Adrenal gland (tissue), 12 donors: ENCODE results near the gene RASIP1. TPM values are rescaled to one million over a fixed set of nuclear protein-coding genes. Genes with fewer than 3 reads are reported as not detected.

Experiments
- DNase-seq, 7 donors: peaks; one replicate each; pipeline ENCODE4 v3.0.0-alpha.2; 2019 to 2020
- H3K27ac ChIP-seq, 5 donors: fragments of 200-600 bp; sonication (generic) in 4 of 5; 1 replicate in 3 of 5; 2 replicates in 2 of 5; pipeline versions ENCODE4 v1.5.1 to v1.8.0; 2016 to 2020; ENCODE audit warnings: mild to moderate bottlenecking in 1 of 5
- H3K27me3 ChIP-seq: fragments of 200-600 bp; 2 replicates; pipeline ENCODE4 v1.8.0; 2021
- H3K36me3 ChIP-seq, 2 donors: fragments of 200-600 bp; replicated peaks in 1 of 2; 1 replicate in 1 of 2; 2 replicates in 1 of 2; pipeline versions ENCODE4 v1.5.1 to v1.8.0; 2018 to 2022
- H3K4me1 ChIP-seq, 2 donors: fragments of 200-600 bp; replicated peaks in 1 of 2; 1 replicate in 1 of 2; 2 replicates in 1 of 2; pipeline versions ENCODE4 v1.5.1 to v1.8.0; 2018 to 2021
- H3K4me3 ChIP-seq, 4 donors: fragments of 200-600 bp; sonication (generic) in 3 of 4; one replicate each; pipeline ENCODE4 v1.5.1; 2016 to 2018
- H3K9me3 ChIP-seq, 3 donors: fragments of 200-600 bp; sonication (generic) in 1 of 3; replicated peaks in 1 of 3; 1 replicate in 2 of 3; 2 replicates in 1 of 3; pipeline versions ENCODE4 v1.5.1 to v1.8.0; 2016 to 2021
- CTCF ChIP-seq, 6 experiments: fragments of 450-650 bp in 4 of 6; fragments of 200-600 bp in 2 of 6; sonication (generic) in 1 of 6; IDR thresholded peaks; 1 replicate in 5 of 6; 2 replicates in 1 of 6; pipeline versions ENCODE4 v1.5.1 to v1.8.0; 2016 to 2021; ENCODE audit warnings: antibody characterized with exemption in 6 of 6, mild to moderate bottlenecking in 2 of 6, moderate library complexity in 1 of 6
- POLR2A ChIP-seq, 2 donors: fragments of 450-650 bp; IDR thresholded peaks; one replicate each; pipeline ENCODE4 v1.6.1; 2017; ENCODE audit warnings: antibody characterized with exemption in 2 of 2, mild to moderate bottlenecking in 2 of 2, moderate library complexity in 1 of 2
- WGBS, 4 donors: extraction: QIAGEN DNeasy Blood & Tissue Kit in 2 of 4; methylation state at CpG; one replicate each; pipeline versions ENCODE4 v1.1.5 to v1.1.7; 2013 to 2017; 5-methylcytosine and 5-hydroxymethylcytosine counted together
- intact Hi-C, 2 donors: fragments of 100-400 bp; cut with DNase I; formaldehyde crosslinking; loops; one replicate each; pipeline versions ENCODE4 v1.14.1 to v1.15.0; 2022 to 2023
- polyA plus RNA-seq, 3 donors: library from polyadenylated mRNA; stranded (reverse); fragments of 200-250 nt in 2 of 3; fragments of 350-450 nt in 1 of 3; fragmentation: Illumina TruSeq in 1 of 3; extraction: RNeasy Lipid Tissue Mini Kit (QIAGEN cat#74804) in 1 of 3; gene quantifications; one replicate each; pipeline ENCODE4 v1.2.3, GENCODE V29; 2013 to 2014
- total RNA-seq, 9 donors: library from RNA; depleted of rRNA in 4 of 9; stranded (reverse); fragments of >200 nt in 4 of 9; fragments of 120-200 nt in 1 of 9; fragmentation: NEBNext Ultra II Directional in 1 of 9; extraction: Animal tissue kit (Norgen Biotek cat#: 25700) in 1 of 9; gene quantifications; one replicate each; pipeline versions ENCODE4 v1.1.0 to v1.2.4, GENCODE V29; 2013 to 2023
- donor health status: healthy with polysubstance abuse.
- donor health status: Bipolar disorder and iron deficiency.
- donor health status: DM: yes; HTN: yes; CAD: no.
- donor health status: DM: no; HTN: no; CAD: no.
- donor health status: DM: no; HTN: no; CAD: no.
- donor health status: DM: yes; HTN: yes; CAD: no.

RASIP1 gene
- total and polyA plus RNA-seq, 12 donors: 5.1 to 38.9 (median 16.7) TPM

DNA sequence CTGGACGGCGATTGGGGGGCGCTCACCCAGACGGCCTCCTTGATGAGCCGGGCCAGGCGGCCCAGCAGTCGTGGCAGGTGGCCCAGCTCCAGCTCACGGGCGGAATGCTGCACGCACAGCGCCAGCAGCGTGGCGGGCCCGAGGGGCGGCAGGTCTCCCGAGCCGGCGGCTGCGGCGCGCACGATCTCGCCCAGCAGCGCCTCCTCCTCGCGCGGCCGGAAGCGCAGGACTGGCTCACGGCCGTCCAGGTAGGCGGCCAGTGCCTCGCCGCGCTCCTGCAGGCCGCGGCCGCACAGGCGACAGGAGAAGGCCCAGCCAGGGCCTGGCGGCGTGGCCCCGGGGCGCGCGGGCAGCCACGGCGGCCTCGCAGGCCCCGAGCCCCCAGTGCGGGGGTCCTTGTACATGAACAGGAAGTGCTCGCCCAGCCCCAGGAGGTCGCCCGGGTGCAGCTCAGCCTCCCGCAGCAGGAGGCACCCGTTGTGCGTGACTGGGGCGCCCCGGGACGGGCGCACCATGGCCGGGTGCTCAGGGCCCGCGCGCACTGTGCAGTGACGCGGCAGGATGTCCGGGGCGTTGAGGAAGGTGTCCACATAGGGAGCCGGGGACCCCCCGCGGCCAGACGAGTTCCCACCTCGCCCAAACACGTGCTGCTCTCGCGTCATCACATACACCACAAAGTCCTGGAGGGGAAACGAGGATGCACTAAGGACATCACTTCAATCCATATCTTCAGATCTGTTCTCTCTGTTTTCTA, 11.3 kb downstream of the RASIP1 start:
- intact Hi-C loops: no loop called here
- H3K27me3 ChIP-seq: no peaks in the 10 kb centered on the region
- peak in 1 of 7 donors; percentile 26 for DNase-seq

GRCh38 chr19:48726556-48726955, 13.9 kb downstream of the RASIP1 start:
- Histone ChIP-seq H3K27ac (peak overlapping the region in 2 of 5 donors; percentile 82 to 84), H3K4me1 (peaks cover 4 to 16% of the 10 kb centered on the region in 2 donors), H3K36me3 (peaks cover 0 to 4% of the 10 kb centered on the region in 2 donors), H3K4me3 (no peak overlapping the region), H3K27me3 (no peaks in the 10 kb centered on the region), H3K9me3 (no peaks in the 10 kb centered on the region)
- TF ChIP-seq POLR2A (IDR thresholded peaks at IDR 0.05): no peak
- no peak for TF ChIP-seq CTCF (IDR thresholded peaks at IDR 0.05)
- WGBS, 4 donors: 75 to 83% (median 79%) methylated on average over 2 of the region's 2 CpGs
- DNase-seq: no peak
- intact Hi-C loops: no loop called here

More for the DNA sequence above, 11.3 kb downstream of the RASIP1 start:
- H3K27ac ChIP-seq: peak overlapping the region in 1 of 5 donors; percentile 12
- no peak overlapping the region for H3K4me3 ChIP-seq
- H3K36me3 ChIP-seq: peaks cover 0 to 4% of the 10 kb centered on the region in 2 donors
- TF ChIP-seq POLR2A (IDR thresholded peaks at IDR 0.05): no peak
- TF ChIP-seq CTCF (IDR thresholded peaks at IDR 0.05): no peak
- WGBS, 4 donors: 66 to 80% (median 73%) methylated on average over 20 to 77 of the region's 77 CpGs
- H3K9me3 ChIP-seq: no peaks in the 10 kb centered on the region
- peaks cover 4 to 16% of the 10 kb centered on the region in 2 donors for H3K4me1 ChIP-seq

GRCh38 chr19:48724796-48725753, 15.3 kb downstream of the RASIP1 start:
- TF ChIP-seq POLR2A (IDR thresholded peaks at IDR 0.05) (no peak), CTCF (IDR thresholded peaks at IDR 0.05) (no peak)
- Histone ChIP-seq H3K27me3 (no peaks in the 10 kb centered on the region), H3K9me3 (no peaks in the 10 kb centered on the region), H3K27ac (peak overlapping the region; percentile 53 to 84 (median 63)), H3K4me1 (peaks cover 6 to 20% of the 10 kb centered on the region in 2 donors), H3K4me3 (no peak overlapping the region), H3K36me3 (peaks cover 0 to 4% of the 10 kb centered on the region in 2 donors)
- 33 to 42% (median 36%) methylated on average over 11 of the region's 11 CpGs for WGBS, 4 donors
- intact Hi-C loops: no loop called here
- peak; percentile 74 to 92 (median 79) for DNase-seq

- peaks cover 28 to 42% of the 10 kb centered on the region in 2 donors for H3K4me1 ChIP-seq
- no peak for DNase-seq
- 82 to 88% (median 83%) methylated on average over 10 to 11 of the region's 11 CpGs for WGBS, 4 donors
These were observed 18.2 kb downstream of the RASIP1 start for GRCh38 chr19:48722196-48722708.

More at GRCh38 chr19:48722196-48722708, 18.2 kb downstream of the RASIP1 start:
- TF ChIP-seq POLR2A (IDR thresholded peaks at IDR 0.05) (no peak), CTCF (IDR thresholded peaks at IDR 0.05) (no peak)
- no peak overlapping the region for H3K27ac ChIP-seq
- intact Hi-C loops: no loop called here
- no peaks in the 10 kb centered on the region for H3K9me3 ChIP-seq
- no peaks in the 10 kb centered on the region for H3K27me3 ChIP-seq
- H3K36me3 ChIP-seq: peaks cover 0 to 4% of the 10 kb centered on the region in 2 donors
- H3K4me3 ChIP-seq: no peak overlapping the region
